ENCODE data around the gene BEST1. TPM values are rescaled to one million over a fixed set of nuclear protein-coding genes. Genes with fewer than 3 reads are reported as not detected.

The BEST1 gene
- total RNA-seq, 8 experiments from 2014 or later: 2.5 to 10.7 (median 5.5) TPM

GRCh38 chr11:62010935-62011528, 60.9 kb downstream of the BEST1 start:
- no peak for ATAC-seq (replicated peaks in 6 of 8)
- Histone ChIP-seq H3K27ac (no peak overlapping the region), H3K4me3 (no peak overlapping the region), H3K4me1 (replicated peaks in 1 of 2) (no peaks in the 10 kb centered on the region)
- 95 to 100% (median 100%) methylated on average over 1 to 3 of the region's 4 CpGs; no CpG with 5 or more reads in 5 of the 10 experiments for WGBS, 10 experiments
- in situ Hi-C loops (cut with MboI; ENCODE audit: low pct_unique_long_range_greater_than_20kb in 2 of 9, low sequenced_read_pairs in 9 of 9, unreplicated experiment in 9 of 9): no loop called here

- H3K4me3 ChIP-seq: no peak overlapping the region
- 74 to 100% (median 85%) methylated on average over 3 to 5 of the region's 9 CpGs; no CpG with 5 or more reads in 7 of the 10 experiments for WGBS, 10 experiments
- in situ Hi-C loops (cut with MboI; ENCODE audit: low pct_unique_long_range_greater_than_20kb in 2 of 9, low sequenced_read_pairs in 9 of 9, unreplicated experiment in 9 of 9): no loop called here
- ATAC-seq (replicated peaks in 6 of 8): no peak
- no peak overlapping the region for H3K27ac ChIP-seq
- H3K4me1 ChIP-seq (replicated peaks in 1 of 2): peaks cover 0 to 4% of the 10 kb centered on the region in 2 donors
Measured at GRCh38 chr11:62011881-62012280, 61.7 kb downstream of the BEST1 start.

GRCh38 chr11:62012451-62012831, 62.3 kb downstream of the BEST1 start:
- H3K4me3 ChIP-seq: no peak overlapping the region
- in situ Hi-C loops (cut with MboI; ENCODE audit: low pct_unique_long_range_greater_than_20kb in 2 of 9, low sequenced_read_pairs in 9 of 9, unreplicated experiment in 9 of 9): no loop called here
- WGBS, 10 experiments: 0 to 90% (median 74%) methylated on average over 1 to 3 of the region's 3 CpGs; no CpG with 5 or more reads in 4 of the 10 experiments
- no peak for ATAC-seq (replicated peaks in 6 of 8)
- H3K4me1 ChIP-seq (replicated peaks in 1 of 2): peaks cover 5 to 9% of the 10 kb centered on the region in 2 donors
- H3K27ac ChIP-seq: no peak overlapping the region

- Histone ChIP-seq H3K4me3 (no peak overlapping the region), H3K27ac (no peak overlapping the region), H3K4me1 (replicated peaks in 1 of 2) (peaks cover 6 to 11% of the 10 kb centered on the region in 2 donors)
- peak in 3 of 8 experiments; percentile 50 to 54 (median 52) for ATAC-seq (replicated peaks in 6 of 8)
- in situ Hi-C loops (cut with MboI; ENCODE audit: low pct_unique_long_range_greater_than_20kb in 2 of 9, low sequenced_read_pairs in 9 of 9, unreplicated experiment in 9 of 9): no loop called here
- WGBS, 10 experiments: 67 to 100% (median 87%) methylated on average over 1 to 3 of the region's 5 CpGs; no CpG with 5 or more reads in 6 of the 10 experiments
Measured at GRCh38 chr11:62012832-62013461, 62.8 kb downstream of the BEST1 start.

Other genes starting within 250 kb of the BEST1 start
- gene MYRF, start 197.7 kb upstream of the BEST1 start, total RNA-seq: 1 to 10 TPM in 7 of 8 experiments, under 1 TPM in 1; 0.92 to 4.0 (median 2.3) TPM
- gene TMEM258, start 157.8 kb upstream of the BEST1 start, total RNA-seq: 100 to 1,000 TPM; 138 to 330 (median 269) TPM
- 10 to 100 TPM in 7 of 8 experiments, 1 to 10 TPM in 1; 7.5 to 59.0 (median 16.6) TPM for gene FEN1, start 157.4 kb upstream of the BEST1 start, total RNA-seq
- gene FADS1, start 133.3 kb upstream of the BEST1 start, total RNA-seq: 100 to 1,000 TPM in 5 of 8 experiments, 10 to 100 TPM in 3; 55.0 to 165 (median 116) TPM
- 100 to 1,000 TPM in 7 of 8 experiments, 10 to 100 TPM in 1; 80.3 to 358 (median 141) TPM for gene FADS2, start 122.1 kb upstream of the BEST1 start, total RNA-seq
- gene FADS3, start 58.8 kb upstream of the BEST1 start, total RNA-seq: 10 to 100 TPM in 6 of 8 experiments, 1 to 10 TPM in 2; 7.9 to 48.8 (median 11.8) TPM
- 10 to 100 TPM in 1 of 8 experiments, 1 to 10 TPM in 6, under 1 TPM in 1; 0.50 to 12.8 (median 2.5) TPM for gene RAB3IL1, start 32.8 kb upstream of the BEST1 start, total RNA-seq
- gene FTH1, start 17.3 kb downstream of the BEST1 start, total RNA-seq: 1,000 to 10,000 TPM in 6 of 8 experiments, 100 to 1,000 TPM in 2; 863 to 2,225 (median 1,257) TPM
- gene INCENP, start 173.7 kb downstream of the BEST1 start, total RNA-seq: 10 to 100 TPM in 3 of 8 experiments, 1 to 10 TPM in 5; 5.2 to 47.9 (median 7.3) TPM
- not detected for gene SCGB1D1, start 239.9 kb downstream of the BEST1 start, total RNA-seq

Data from motor neuron (in vitro differentiated cells).